GM21515 (cell line): ENCODE results near the gene SLC2A2.

ENCODE experiments used
- ATAC-seq: cut with Tn5 transposase; IDR thresholded peaks from one replicate; pipeline ENCODE4 v1.9.1; 2021; ENCODE audit not compliant: unreplicated experiment

Gene SLC2A2

DNA sequence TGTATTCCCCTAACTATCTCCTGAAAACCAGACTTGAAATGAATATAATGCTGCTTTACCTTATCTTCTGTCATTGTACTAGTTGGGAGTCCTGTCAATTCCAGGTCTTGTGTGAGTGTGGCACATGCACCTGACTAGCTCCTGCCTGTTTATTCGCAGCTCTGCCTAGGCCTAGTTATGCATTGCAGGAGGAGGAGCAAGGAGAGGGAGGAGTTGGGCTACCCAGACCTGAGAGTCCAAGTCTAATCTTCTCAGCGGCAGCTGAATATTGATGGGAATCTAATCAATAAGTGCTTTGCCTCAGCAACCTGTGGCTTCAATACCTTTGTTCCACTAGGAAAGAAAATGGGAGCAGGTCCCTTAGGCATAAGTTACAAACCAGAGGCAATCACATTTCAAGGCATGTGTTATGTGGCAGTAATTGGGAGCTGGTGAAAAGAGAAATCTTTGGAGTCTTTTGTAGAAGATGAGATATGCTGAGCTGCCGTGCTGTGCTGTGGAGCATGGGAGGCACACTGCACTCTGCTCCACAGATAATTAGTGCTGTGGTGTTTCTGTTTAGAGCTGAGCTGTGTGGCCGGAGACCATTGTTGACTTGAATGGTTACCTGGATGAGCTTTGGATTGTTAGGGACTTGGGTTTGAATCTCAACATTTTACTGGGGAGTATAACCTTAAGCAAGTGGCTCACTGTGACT is at the start of gene SLC2A2:
Gene SLC2A2, minus strand, starts transcription at position 124 of the 697 bp plus-strand sequence. Its CDS starts 50 bp downstream, at position 74.
- ATAC-seq: no peak

DNA sequence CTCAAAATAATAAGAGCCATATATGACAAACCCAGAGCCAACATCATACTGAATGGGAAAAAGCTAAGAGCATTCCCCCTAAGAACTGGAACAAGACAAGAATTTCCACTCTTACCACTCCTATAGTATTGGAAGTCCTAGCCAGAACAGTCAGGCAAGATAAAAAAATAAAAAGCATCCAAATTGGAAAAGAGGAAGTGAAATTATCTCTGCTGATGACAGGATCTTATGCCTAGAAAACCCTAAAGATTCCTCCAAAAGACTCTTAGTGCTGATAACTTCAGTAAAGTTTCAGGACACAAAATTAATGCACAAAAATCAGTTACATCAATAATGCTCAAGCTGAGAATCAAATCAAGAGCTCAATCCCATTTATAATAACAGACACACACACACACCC is 45.9 kb upstream of the SLC2A2 start:
- no peak for ATAC-seq

DNA sequence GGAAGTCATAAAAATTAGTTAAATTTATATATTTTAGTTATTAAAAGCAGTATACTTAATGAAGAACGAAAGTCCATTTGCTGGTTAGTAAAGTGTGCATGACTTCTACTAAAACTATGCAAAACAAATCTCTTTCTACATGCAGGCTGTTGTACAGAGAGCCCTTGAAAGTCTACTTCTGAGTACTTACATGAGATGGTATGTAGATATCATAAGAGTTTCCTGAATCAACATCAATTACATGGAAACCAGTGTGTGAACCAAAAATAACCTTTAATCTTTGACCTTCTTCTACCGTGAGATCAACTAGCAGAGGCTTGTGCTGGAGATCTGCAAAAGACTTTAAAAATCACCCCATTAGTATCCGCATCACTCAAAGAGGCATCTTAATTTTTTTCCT is 42.1 kb upstream of the SLC2A2 start:
- ATAC-seq: no peak

DNA sequence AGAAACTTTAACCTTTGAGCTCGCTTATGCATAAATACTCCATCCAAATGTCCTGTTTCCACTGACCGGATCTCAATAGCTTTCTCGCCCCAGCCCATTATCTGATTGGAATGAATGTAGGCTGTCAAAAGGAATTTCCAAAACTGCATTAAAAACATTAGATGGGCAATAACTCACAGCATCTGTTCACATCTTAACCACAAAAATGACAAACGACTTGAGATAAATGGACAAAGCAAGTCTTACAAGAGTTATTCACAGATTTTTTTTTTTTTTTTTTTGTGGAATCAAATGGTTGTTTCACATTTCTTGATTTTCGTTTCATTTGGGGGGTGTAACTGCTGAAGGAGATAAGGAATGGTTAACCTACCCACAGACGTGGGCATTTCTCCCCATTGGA is 39.7 kb upstream of the SLC2A2 start:
- no peak for ATAC-seq

DNA sequence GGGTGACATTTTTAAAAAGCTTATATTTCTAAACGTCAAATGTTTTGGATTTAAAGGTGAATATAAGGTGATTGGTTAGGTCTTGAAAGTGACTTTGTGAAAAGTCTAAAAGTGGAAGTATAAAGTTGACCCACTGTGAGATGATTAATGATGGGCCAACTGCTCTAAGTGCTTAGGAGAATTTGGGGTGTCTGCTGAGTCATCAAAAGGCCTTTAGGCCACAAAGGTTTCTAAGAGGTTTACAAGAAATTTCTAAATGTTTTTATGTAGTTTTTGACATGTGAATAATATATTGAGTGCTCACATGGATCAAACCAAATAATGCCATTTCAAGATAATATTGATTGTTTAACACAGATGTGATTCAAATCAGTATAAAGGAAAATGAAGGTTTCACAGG is 39.2 kb upstream of the SLC2A2 start:
- ATAC-seq: no peak

DNA sequence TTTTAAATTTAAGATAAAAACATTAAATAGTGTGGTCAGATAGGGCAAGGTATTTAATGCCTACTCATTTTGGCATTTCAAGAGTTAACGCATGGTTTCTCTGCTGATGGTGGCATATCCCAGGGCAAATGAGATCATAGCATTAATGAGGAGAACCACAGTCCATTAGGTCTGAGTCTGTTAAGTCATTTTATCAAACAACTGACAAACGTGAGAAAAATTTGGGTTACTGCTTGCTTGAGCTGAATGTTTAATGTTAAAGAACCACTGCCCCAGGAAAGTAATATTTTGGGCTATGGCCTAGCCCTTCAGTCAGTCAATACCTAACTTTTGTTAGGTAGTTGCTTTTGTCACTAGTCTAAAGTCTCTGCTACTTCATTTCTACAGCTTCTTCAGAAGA is 37.9 kb upstream of the SLC2A2 start:
- ATAC-seq: no peak

DNA sequence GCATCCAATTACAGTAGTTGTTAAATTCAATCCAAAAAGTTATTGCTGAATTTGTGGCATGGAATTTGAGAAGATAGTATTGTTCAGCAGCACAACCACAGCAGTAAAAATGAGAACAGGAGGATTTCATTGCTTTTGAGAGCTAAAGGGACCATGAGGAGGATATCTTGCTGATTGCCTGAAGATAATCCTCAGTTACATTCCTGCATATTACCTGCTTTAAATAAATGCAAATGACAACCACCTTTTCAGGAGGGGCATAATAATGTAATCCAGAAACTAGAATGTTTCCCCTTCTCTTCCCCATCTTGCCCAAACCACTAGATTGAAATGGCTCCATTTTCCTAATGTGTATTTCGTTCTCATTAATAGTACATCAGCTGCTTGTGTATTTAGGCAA is 35.2 kb upstream of the SLC2A2 start:
- no peak for ATAC-seq

DNA sequence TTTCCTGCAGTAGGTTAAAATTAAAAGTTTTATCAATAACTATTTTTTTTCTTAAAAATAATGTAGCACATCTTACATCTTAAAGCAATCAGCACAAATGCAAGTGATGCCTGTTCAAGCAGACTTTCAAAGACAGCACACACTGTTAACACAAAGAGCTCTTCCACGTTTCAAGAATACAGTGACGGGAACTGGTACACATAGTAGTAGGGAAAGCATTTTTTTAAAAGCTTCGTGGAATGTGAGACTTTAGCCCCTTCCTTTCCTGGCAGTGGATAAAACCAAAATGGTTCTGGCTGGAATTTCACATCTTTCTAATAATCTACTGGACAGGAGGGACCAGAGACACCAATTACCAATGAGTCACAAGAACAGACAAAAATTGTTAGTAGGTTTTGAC is 33.5 kb upstream of the SLC2A2 start:
- no peak for ATAC-seq

DNA sequence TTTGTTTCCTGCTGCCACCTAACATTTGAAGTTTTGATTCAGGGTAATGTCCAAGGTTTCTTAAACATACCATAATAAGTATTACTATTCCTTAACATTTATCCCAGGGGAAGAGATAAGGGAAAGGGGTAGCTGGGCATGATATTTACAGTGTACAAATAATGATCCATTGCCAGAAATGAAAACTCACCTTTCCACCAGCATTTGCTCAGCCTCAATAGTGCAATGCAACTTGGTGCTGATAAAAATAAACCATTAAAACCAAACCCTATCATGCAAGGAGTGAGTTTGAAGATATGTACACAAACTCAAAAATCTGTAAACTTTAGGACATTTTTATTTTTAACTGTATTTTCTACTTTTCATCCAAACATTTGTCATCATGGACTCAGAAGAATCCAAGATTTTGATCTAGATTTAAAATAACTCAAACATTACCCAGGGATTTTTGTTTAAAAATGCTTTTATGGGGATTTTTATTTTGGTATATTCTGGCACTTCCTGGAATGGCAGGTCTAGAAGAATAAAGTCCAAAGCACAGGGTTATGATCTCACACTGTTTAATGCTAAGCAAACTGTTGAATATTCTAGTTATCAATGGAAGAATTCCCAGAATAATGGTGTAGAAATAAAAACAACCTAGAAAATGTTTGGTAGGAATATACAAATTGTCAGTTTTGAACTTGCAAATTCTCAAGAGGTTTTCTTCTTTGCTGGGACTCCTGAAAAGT is 32.5 kb upstream of the SLC2A2 start:
- ATAC-seq: no peak

DNA sequence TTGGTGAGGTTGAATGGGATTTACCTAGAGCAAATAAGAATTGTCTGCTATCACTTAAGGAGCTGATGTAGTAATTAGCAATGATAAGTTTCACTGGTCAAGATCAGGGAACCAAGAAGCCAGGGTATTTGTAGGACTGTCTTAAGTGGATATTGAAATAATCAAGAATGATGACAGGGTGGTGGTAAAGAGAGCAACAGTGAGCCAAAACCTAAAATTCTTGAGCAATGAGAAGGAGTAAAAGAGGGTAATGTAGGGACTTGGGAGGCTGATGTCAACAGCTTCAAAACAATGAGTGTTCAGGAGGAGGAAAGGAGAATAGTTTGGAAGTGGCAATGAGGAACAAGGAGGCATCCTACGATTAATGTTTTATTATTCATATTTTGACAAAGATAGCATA is 31.5 kb upstream of the SLC2A2 start:
- ATAC-seq: no peak

DNA sequence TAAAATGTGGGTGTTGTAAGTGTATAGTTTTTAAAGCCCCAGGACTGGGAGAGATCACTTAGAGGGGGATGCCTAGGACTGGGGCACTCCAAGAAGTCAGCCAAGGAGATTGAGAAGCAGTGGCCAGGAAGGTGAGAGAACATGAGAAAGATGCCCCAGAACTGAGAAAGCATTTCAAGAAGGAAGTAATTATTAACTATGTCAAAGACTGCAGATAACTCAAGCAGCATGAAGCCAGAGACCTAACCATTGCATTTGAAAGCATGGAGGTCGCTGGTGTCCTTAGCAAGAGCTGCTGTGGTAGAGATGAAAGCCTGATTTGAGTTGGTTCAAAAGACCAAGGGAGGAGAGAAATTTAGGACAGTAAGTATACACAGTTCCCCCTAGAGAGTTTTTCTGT is 30.6 kb upstream of the SLC2A2 start:
- ATAC-seq: no peak

DNA sequence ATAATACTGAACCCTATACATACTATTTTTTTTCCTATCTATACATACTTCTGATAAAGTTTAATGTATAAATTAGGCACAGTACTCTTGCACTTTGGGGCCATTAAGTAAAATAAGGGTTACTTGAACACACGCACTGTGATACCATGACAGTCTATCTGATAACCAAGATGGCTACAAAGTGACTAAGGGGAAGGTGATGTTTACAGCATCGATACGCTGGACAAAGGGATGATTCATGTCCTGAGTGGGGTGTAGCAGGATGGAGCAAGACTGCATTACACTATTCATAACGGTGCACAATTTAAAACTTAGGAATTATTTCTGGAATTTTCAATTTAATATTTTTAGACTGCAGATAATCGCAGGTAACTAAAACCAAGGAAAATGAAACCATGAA is 30.0 kb upstream of the SLC2A2 start:
- ATAC-seq: no peak

DNA sequence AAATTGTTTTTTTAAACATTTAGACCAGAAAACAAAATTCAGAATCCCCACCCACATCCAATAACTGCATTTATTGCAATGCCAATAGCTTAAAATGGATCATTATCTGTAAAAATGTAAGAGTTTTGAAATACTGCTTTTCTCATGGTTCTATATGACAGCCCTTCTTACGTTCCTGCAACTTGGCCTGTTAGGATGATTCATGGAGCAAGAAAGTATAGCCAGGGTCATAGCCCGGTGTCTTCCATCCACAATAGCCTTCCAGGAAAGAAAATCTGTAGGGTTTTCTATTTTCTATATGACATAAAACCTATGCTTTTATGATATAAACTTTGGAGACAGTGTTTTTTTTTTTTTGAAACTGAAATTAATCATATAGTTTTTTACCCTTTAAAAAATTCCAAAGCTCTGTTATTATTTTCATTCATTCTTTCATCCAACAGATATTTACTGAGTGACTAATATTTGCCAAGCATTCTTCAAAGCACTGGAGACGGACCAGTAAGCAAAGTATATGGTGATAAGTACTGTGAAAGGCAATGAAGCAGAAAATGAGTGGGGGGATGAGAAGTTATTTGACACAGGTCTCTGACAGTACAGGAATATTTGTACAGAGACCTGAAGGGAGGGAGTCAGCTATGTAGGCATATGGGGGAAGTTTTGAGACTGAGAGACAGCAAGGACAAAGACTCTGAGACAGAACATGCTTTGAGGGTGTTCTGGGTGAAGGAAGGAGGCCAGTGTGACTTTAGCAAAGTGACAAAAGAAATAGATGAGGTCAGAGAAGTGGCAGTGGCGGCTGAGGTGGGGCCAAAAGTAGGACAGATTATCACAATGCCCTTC is 29.0 kb upstream of the SLC2A2 start:
- ATAC-seq: no peak

DNA sequence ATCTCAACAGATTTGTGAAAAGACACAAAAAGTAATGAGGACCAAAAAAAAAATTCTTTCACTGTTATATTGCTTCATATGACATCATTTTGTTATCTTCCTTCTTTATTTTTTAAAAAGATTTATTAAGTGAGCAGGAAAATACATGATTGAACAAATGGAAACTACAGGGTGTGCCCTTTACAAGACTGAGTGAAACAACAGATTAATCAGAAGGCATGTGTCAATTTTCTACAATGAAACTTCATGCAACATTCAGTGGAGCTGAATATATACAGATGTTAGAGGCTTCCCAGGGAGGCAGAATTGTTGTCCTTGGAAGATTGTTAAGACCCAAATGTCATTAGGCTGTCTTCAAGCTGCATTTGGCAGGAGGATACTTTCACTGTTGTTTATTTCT is 28.4 kb upstream of the SLC2A2 start:
- no peak for ATAC-seq

DNA sequence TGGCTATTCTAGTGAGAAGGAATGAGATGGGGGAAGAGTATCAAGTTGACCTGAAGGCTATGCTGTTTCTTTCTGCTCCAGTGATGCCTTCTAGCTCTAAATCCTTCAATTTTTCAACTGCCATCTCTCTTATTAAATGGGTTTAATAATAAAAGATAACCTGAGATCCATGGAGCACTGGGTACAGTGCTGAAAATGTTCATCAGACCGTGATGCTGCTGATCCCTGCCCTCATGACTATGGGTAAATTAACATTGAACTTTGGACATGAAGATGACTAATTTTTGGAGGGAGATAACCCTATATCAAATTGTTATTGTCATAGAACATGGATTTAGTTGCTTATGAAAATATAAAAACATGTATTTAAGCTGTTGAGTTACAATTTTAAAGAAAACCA is 27.7 kb upstream of the SLC2A2 start:
- ATAC-seq: no peak

DNA sequence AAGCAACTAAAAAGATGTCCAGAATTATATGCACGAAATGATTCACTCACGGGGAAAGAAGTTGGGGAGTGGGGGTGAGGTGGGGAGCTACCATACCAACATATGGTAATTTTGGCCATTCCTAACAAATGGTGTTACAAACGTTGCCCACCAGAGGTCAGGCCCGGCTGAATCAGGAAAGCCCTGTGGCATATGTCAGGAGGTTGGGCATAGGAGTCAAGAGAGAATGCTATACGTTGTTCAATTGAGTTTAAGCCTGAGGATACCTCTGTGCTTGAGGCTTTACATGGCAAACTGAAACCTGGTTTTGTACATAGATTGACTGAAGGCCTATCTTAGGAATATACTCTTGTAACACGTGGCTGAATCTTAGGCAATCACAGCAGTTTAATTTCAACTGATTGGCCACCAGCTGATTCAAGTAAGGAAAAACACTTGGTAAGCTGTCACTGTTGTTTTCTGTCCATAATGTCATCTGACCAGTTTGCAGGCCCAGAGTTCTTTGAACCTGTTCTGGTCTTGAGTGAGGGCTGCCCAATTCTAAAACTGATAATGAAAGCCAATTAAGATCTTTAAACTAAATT is 23.4 kb upstream of the SLC2A2 start:
- peak; percentile 83 for ATAC-seq

DNA sequence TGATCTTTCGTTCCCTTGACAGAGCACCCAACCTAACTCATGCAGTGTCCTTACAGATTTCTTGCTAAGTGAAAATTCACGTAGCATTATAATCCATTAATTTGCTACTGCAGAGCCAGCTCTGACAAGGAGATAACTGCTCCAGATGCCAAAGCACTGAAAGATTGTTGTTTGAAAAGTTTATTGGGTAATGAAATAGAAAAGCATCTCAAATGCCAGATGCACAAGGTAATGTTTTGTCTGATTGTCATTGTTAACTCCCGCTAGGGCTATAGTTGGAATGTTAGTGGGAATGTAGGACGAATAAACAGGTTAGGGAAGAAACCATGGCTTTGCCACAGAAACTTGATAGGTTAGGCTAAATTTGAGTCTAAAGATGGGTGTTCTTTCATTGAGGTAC is 20.2 kb upstream of the SLC2A2 start:
- no peak for ATAC-seq

DNA sequence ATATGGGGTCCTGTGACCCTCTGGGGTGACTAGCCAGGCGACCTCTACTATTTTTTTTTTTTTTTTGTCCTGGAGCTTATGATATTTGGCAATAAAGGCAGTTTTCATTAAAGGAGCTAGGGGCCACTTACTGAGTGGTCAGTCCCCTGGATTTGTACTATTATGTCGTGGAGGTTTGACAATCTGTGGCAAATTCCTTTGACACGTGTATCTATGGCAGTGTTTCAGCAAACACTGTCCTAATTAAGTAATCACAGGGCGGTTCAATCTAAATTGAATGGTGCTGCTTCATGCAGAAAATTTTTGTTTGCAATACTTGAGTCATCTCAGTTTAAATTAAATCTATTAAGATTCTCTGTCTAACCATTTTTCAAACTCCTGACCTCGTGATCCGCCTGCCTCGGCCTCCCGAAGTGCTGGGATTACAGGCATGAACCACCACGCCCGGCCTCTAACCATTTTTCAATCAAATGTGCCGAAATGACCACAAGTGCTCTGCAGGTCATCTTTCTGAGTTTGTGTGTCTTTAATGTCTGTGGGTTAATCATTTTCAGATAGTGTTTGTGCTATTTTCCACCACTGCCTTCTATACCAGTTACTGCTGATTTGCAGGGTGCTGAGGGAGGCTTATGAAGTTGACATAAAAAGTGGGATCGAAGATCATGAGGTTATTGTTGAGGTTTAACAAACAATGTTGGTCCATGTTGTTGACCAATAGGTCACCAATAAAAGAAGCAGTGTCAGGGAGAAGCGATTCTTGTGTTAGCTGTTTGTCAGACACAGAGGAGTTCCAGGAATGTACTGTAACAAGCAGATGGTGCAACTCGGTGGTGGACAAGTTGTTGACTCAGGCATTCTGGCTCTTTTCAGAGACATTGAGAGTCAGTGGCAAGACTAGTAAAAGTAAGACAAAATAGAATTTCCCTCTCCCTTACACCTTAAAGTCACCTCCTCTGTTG is 18.6 kb upstream of the SLC2A2 start:
- no peak for ATAC-seq

DNA sequence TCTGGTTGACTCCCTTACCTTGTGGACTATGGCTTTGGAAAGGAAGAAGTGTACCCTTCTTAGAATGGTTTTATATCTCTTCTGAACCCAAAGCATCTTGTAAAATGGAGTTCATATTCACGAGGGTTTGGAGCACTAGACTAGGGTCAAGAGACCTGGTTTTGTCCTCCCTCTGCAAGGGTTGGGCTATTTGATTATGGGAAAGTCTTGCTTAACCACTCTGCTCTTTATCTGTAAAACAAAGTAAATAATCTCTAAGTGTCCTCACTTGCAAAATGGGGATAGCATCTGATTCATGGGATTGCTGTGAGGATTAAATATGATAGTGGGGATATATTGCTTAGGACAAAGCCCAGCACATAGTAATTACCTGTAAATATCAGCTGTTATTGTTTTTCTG is 17.9 kb upstream of the SLC2A2 start:
- ATAC-seq: no peak

DNA sequence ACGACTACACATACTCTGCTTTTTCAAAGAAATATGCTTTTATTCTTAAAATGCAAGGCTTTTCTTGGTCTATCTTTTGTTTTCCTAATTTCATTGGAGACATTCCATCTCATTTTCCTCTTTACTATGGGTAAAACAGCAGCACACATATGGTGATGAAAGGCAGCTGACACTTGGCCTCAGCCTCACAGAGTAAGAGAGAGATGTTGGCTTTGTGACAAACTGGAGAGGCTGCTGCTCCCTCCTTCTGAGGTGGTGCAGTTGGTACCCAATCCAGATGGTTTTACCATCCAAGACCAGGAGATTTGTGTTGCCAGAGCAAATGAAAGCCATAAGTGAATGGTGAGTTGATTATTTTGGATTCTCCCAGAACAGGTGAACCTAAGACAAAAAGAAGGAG is 13.2 kb upstream of the SLC2A2 start:
- ATAC-seq: no peak
